ENCODE data around the gene ZNF446. TPM values are rescaled to one million over a fixed set of nuclear protein-coding genes. Genes with fewer than 3 reads are reported as not detected.
"Not testable (repeated sequence)": the region's sequence is repeated elsewhere in the genome, so short reads cannot be mapped to it uniquely, and the experiment has no call there.

ZNF446 gene
- total RNA-seq, 4 donors from 2014 or later: 15.2 to 30.0 (median 25.6) TPM

GRCh38 chr19:58439576-58440554 lies 36.3 kb upstream of the ZNF446 start, which contains the start of gene ZNF132:
TSS of gene ZNF132 (minus strand) at chr19:58440153. CDS start at chr19:58439821, 332 bp downstream.
- peaks cover 6% of the 10 kb centered on the region for H3K9me3 ChIP-seq
- no peaks in the 10 kb centered on the region for H3K27me3 ChIP-seq
- H3K4me3 ChIP-seq (replicated peaks in 1 of 3): peak within 1 kb of the TSS; percentile 59 to 68 (median 67)
- TF ChIP-seq CTCF (IDR thresholded peaks at IDR 0.05) (no peak), POLR2A (IDR thresholded peaks at IDR 0.05) (peak in 1 of 2 donors; percentile 70)
- intact Hi-C loops (cut with DNase I): no loop called here
- H3K27ac ChIP-seq: peak within 1 kb of the TSS; percentile 23 to 65 (median 54)
- H3K36me3 ChIP-seq: peaks cover 24 to 30% of the 10 kb centered on the region in 2 donors
- peaks cover 15% of the 10 kb centered on the region in 2 donors for H3K4me1 ChIP-seq
- peak; percentile 98 to 99 for DNase-seq
- 1 to 3% methylated on average over 17 to 47 of the region's 59 CpGs for WGBS, 2 donors

GRCh38 chr19:58440556-58440955 lies 35.6 kb upstream of the ZNF446 start:
- H3K36me3 ChIP-seq: peaks cover 17 to 23% of the 10 kb centered on the region in 2 donors
- peak overlapping the region; percentile 1 to 67 (median 41) for H3K4me3 ChIP-seq (replicated peaks in 1 of 3)
- WGBS, 2 donors: 13 to 29% methylated on average over 14 of the region's 31 CpGs
- H3K27ac ChIP-seq: peak overlapping the region in 2 of 3 donors; percentile 52 to 54
- peaks cover 15% of the 10 kb centered on the region in 2 donors for H3K4me1 ChIP-seq
- H3K9me3 ChIP-seq: peaks cover 5% of the 10 kb centered on the region
- no peaks in the 10 kb centered on the region for H3K27me3 ChIP-seq
- intact Hi-C loops (cut with DNase I): no loop called here
- DNase-seq: no peak
- no peak for TF ChIP-seq POLR2A (IDR thresholded peaks at IDR 0.05)
- TF ChIP-seq CTCF (IDR thresholded peaks at IDR 0.05): no peak

- DNase-seq; H3K27me3 ChIP-seq; intact Hi-C loops (cut with DNase I); H3K9me3 ChIP-seq; H3K4me3 ChIP-seq (replicated peaks in 1 of 3); H3K36me3 ChIP-seq; H3K27ac ChIP-seq: not testable (repeated sequence)
- H3K4me1 ChIP-seq: peaks cover 15% of the 10 kb centered on the region in 2 donors
- WGBS, 2 donors: 79 to 83% methylated on average over 7 of the region's 7 CpGs
These were observed 33.2 kb upstream of the ZNF446 start for GRCh38 chr19:58442986-58443385.

- 75 to 81% methylated on average over 3 of the region's 3 CpGs for WGBS, 2 donors
- DNase-seq; intact Hi-C loops (cut with DNase I); H3K4me3 ChIP-seq (replicated peaks in 1 of 3); H3K9me3 ChIP-seq; H3K4me1 ChIP-seq; H3K27me3 ChIP-seq; H3K36me3 ChIP-seq; H3K27ac ChIP-seq: not testable (repeated sequence)
These were observed 27.3 kb upstream of the ZNF446 start for GRCh38 chr19:58448860-58449259.

- intact Hi-C loops (cut with DNase I); H3K36me3 ChIP-seq; H3K4me3 ChIP-seq (replicated peaks in 1 of 3); H3K9me3 ChIP-seq; H3K27me3 ChIP-seq; H3K4me1 ChIP-seq; H3K27ac ChIP-seq; DNase-seq: not testable (repeated sequence)
- WGBS, 2 donors: 68 to 77% methylated on average over 5 of the region's 5 CpGs
These were observed 26.2 kb upstream of the ZNF446 start for GRCh38 chr19:58449980-58450379.

GRCh38 chr19:58450856-58451357 lies 25.2 kb upstream of the ZNF446 start:
- peak overlapping the region; percentile 39 to 81 (median 73) for H3K4me3 ChIP-seq (replicated peaks in 1 of 3)
- 2 to 3% methylated on average over 11 of the region's 11 CpGs for WGBS, 2 donors
- no peaks in the 10 kb centered on the region for H3K27me3 ChIP-seq
- H3K9me3 ChIP-seq: no peaks in the 10 kb centered on the region
- TF ChIP-seq CTCF (IDR thresholded peaks at IDR 0.05) (no peak), POLR2A (IDR thresholded peaks at IDR 0.05) (no peak)
- H3K4me1 ChIP-seq: peaks cover 7 to 9% of the 10 kb centered on the region in 2 donors
- intact Hi-C loops (cut with DNase I): no loop called here
- DNase-seq: peak; percentile 62 to 66
- peaks cover 0 to 7% of the 10 kb centered on the region in 2 donors for H3K36me3 ChIP-seq
- no peak overlapping the region for H3K27ac ChIP-seq

Measured in thyroid gland (tissue), 4 donors.